Measurements from ENCODE around the gene LRRFIP1. TPM values are rescaled to one million over a fixed set of nuclear protein-coding genes. Genes with fewer than 3 reads are reported as not detected.

LRRFIP1 gene
- total and polyA plus RNA-seq, 4 experiments from 2014 or later: 88.0 to 198 (median 117) TPM

- H3K27ac ChIP-seq (ENCODE audit: low read depth, low read length): peak overlapping the region; percentile 92
- H3K9me3 Mint-ChIP-seq: peaks cover 0 to 2% (median 0%) of the 10 kb centered on the region in 8 donors
- ChIA-PET POLR2A (ENCODE audit: partially characterized antibody) (interaction anchor here (1.1 to 9.2 kb wide), 14 partner anchors 11 to 102 kb away, joined by 3 to 607 read pairs (median 15); no protein-coding TSS in a partner anchor), CTCF (ENCODE audit: partially characterized antibody) (interaction anchor here (0.8 to 11.4 kb wide), 20 partner anchors 10 to 592 kb away, joined by 3 to 434 read pairs (median 8); no protein-coding TSS in a partner anchor)
- peaks cover 37 to 53% (median 44%) of the 10 kb centered on the region in 4 donors for H3K4me1 Mint-ChIP-seq
- no peak for DNase-seq
- H3K27me3 ChIP-seq (ENCODE audit: insufficient read depth, low read length): no peaks in the 10 kb centered on the region
- H3K4me1 ChIP-seq (ENCODE audit: insufficient read depth, low read length): peaks cover 47% of the 10 kb centered on the region
- H3K9me3 ChIP-seq (ENCODE audit: control insufficient read depth in 1 of 2, low read length in 2 of 2): no peaks in the 10 kb centered on the region
- H3K36me3 ChIP-seq (ENCODE audit: insufficient read depth, low read length): no peaks in the 10 kb centered on the region
- peak overlapping the region; percentile 89 to 94 (median 92) for H3K4me3 Mint-ChIP-seq
- peak overlapping the region; percentile 12 to 56 for H3K4me3 ChIP-seq (ENCODE audit: low read length in 2 of 2)
- peaks cover 4% of the 10 kb centered on the region in 2 donors for H3K27me3 Mint-ChIP-seq
- peak overlapping the region; percentile 95 to 100 (median 100) for H3K27ac Mint-ChIP-seq
- intact Hi-C loops (cut with micrococcal nuclease): loop anchor here (1.0 to 10.0 kb wide), 9 partner anchors 20 to 591 kb away; partner anchors contain the start of genes ILKAP and UBE2F
- no peaks in the 10 kb centered on the region for H3K36me3 Mint-ChIP-seq
Observed at GRCh38 chr2:237672731-237673129, 45.3 kb downstream of the LRRFIP1 start.

- peak; percentile 87 to 99 (median 93) for DNase-seq
- peaks cover 0 to 1% of the 10 kb centered on the region in 2 donors for H3K27me3 Mint-ChIP-seq
- peak overlapping the region; percentile 92 for H3K27ac ChIP-seq (ENCODE audit: low read depth, low read length)
- H3K36me3 Mint-ChIP-seq: no peaks in the 10 kb centered on the region
- peak overlapping the region; percentile 89 to 94 (median 92) for H3K4me3 Mint-ChIP-seq
- peak overlapping the region; percentile 95 to 100 (median 100) for H3K27ac Mint-ChIP-seq
- H3K4me3 ChIP-seq (ENCODE audit: low read length in 2 of 2): peak overlapping the region; percentile 56 to 75
- H3K9me3 ChIP-seq (ENCODE audit: control insufficient read depth in 1 of 2, low read length in 2 of 2): no peaks in the 10 kb centered on the region
- H3K4me1 ChIP-seq (ENCODE audit: insufficient read depth, low read length): peaks cover 47% of the 10 kb centered on the region
- H3K9me3 Mint-ChIP-seq: peaks cover 0 to 2% (median 0%) of the 10 kb centered on the region in 8 donors
- peaks cover 37 to 53% (median 44%) of the 10 kb centered on the region in 4 donors for H3K4me1 Mint-ChIP-seq
- ChIA-PET CTCF (ENCODE audit: partially characterized antibody) (interaction anchor here (0.8 to 11.4 kb wide), 23 partner anchors 10 to 591 kb away, joined by 3 to 434 read pairs (median 5); no protein-coding TSS in a partner anchor), POLR2A (ENCODE audit: partially characterized antibody) (interaction anchor here (0.8 to 9.2 kb wide), 19 partner anchors 10 to 239 kb away, joined by 3 to 607 read pairs (median 5); no protein-coding TSS in a partner anchor)
- no peaks in the 10 kb centered on the region for H3K27me3 ChIP-seq (ENCODE audit: insufficient read depth, low read length)
- H3K36me3 ChIP-seq (ENCODE audit: insufficient read depth, low read length): no peaks in the 10 kb centered on the region
- intact Hi-C loops (cut with micrococcal nuclease): loop anchor here (1.0 to 10.0 kb wide), 9 partner anchors 19 to 590 kb away; partner anchors contain the start of genes ILKAP and UBE2F
Observed at GRCh38 chr2:237673130-237674001, 46.0 kb downstream of the LRRFIP1 start.

- peak; percentile 90 to 98 (median 94) for DNase-seq
- H3K27ac Mint-ChIP-seq: peak overlapping the region; percentile 95 to 100 (median 100)
Observed at GRCh38 chr2:237674731-237675276, 47.4 kb downstream of the LRRFIP1 start.

GRCh38 chr2:237675316-237675715 lies 47.9 kb downstream of the LRRFIP1 start:
- POLR2A ChIA-PET (ENCODE audit: partially characterized antibody): interaction anchor here (1.1 to 9.2 kb wide), 8 partner anchors 8 to 70 kb away, joined by 3 to 607 read pairs (median 38); no protein-coding TSS in a partner anchor
- peaks cover 47% of the 10 kb centered on the region for H3K4me1 ChIP-seq (ENCODE audit: insufficient read depth, low read length)
- intact Hi-C loops (cut with micrococcal nuclease): loop anchor here (1.0 to 10.0 kb wide), 2 partner anchors 12 to 241 kb away; no protein-coding TSS in a partner anchor

More at GRCh38 chr2:237674731-237675276, 47.4 kb downstream of the LRRFIP1 start:
- Mint-ChIP-seq H3K27me3 (peaks cover 0 to 1% of the 10 kb centered on the region in 2 donors), H3K4me1 (peaks cover 38 to 53% (median 47%) of the 10 kb centered on the region in 4 donors), H3K9me3 (peaks cover 0 to 2% (median 0%) of the 10 kb centered on the region in 8 donors), H3K36me3 (no peaks in the 10 kb centered on the region), H3K4me3 (peak overlapping the region; percentile 85 to 94 (median 92))
- H3K4me3 ChIP-seq (ENCODE audit: low read length in 2 of 2): peak overlapping the region; percentile 1 to 49
- H3K27ac ChIP-seq (ENCODE audit: low read depth, low read length): peak overlapping the region; percentile 92
- no peaks in the 10 kb centered on the region for H3K9me3 ChIP-seq (ENCODE audit: control insufficient read depth in 1 of 2, low read length in 2 of 2)
- CTCF ChIA-PET (ENCODE audit: partially characterized antibody): interaction anchor here (2.6 to 11.4 kb wide), 6 partner anchors 9 to 70 kb away, joined by 16 to 434 read pairs (median 108); no protein-coding TSS in a partner anchor
- peaks cover 47% of the 10 kb centered on the region for H3K4me1 ChIP-seq (ENCODE audit: insufficient read depth, low read length)
- H3K36me3 ChIP-seq (ENCODE audit: insufficient read depth, low read length): no peaks in the 10 kb centered on the region
- POLR2A ChIA-PET (ENCODE audit: partially characterized antibody): interaction anchor here (0.9 to 9.2 kb wide), 9 partner anchors 9 to 70 kb away, joined by 3 to 607 read pairs (median 27); no protein-coding TSS in a partner anchor
- intact Hi-C loops (cut with micrococcal nuclease): loop anchor here (1.0 to 10.0 kb wide), 5 partner anchors 12 to 527 kb away; partner anchors contain the start of genes ILKAP and UBE2F
- no peaks in the 10 kb centered on the region for H3K27me3 ChIP-seq (ENCODE audit: insufficient read depth, low read length)

GRCh38 chr2:237680702-237681478 lies 53.5 kb downstream of the LRRFIP1 start:
- Histone ChIP-seq H3K4me1 (ENCODE audit: insufficient read depth, low read length) (peaks cover 12% of the 10 kb centered on the region), H3K27ac (ENCODE audit: low read depth, low read length) (no peak overlapping the region), H3K36me3 (ENCODE audit: insufficient read depth, low read length) (no peaks in the 10 kb centered on the region), H3K9me3 (ENCODE audit: control insufficient read depth in 1 of 2, low read length in 2 of 2) (no peaks in the 10 kb centered on the region), H3K27me3 (ENCODE audit: insufficient read depth, low read length) (no peaks in the 10 kb centered on the region), H3K4me3 (ENCODE audit: low read length in 2 of 2) (no peak overlapping the region)
- Mint-ChIP-seq H3K27ac (peak overlapping the region in 2 of 7 donors; percentile 57 to 59), H3K4me3 (no peak overlapping the region), H3K36me3 (no peaks in the 10 kb centered on the region), H3K27me3 (no peaks in the 10 kb centered on the region), H3K9me3 (no peaks in the 10 kb centered on the region), H3K4me1 (peaks cover 18 to 36% (median 24%) of the 10 kb centered on the region in 4 donors)
- ChIA-PET POLR2A (ENCODE audit: partially characterized antibody) (interaction anchor here (1.4 to 2.1 kb wide), 2 partner anchors 10 to 12 kb away, joined by 5 to 11 read pairs; no protein-coding TSS in a partner anchor), CTCF (ENCODE audit: partially characterized antibody) (no interaction called here)
- DNase-seq: no peak
- intact Hi-C loops (cut with micrococcal nuclease): no loop called here

More at GRCh38 chr2:237675316-237675715, 47.9 kb downstream of the LRRFIP1 start:
- Histone ChIP-seq H3K27me3 (ENCODE audit: insufficient read depth, low read length) (no peaks in the 10 kb centered on the region), H3K4me3 (ENCODE audit: low read length in 2 of 2) (peak overlapping the region; percentile 1 to 49), H3K27ac (ENCODE audit: low read depth, low read length) (peak overlapping the region; percentile 92), H3K36me3 (ENCODE audit: insufficient read depth, low read length) (no peaks in the 10 kb centered on the region), H3K9me3 (ENCODE audit: control insufficient read depth in 1 of 2, low read length in 2 of 2) (no peaks in the 10 kb centered on the region)
- Mint-ChIP-seq H3K4me1 (peaks cover 38 to 53% (median 47%) of the 10 kb centered on the region in 4 donors), H3K36me3 (no peaks in the 10 kb centered on the region), H3K27me3 (peaks cover 0 to 1% of the 10 kb centered on the region in 2 donors), H3K4me3 (peak overlapping the region; percentile 85 to 94 (median 92)), H3K27ac (peak overlapping the region; percentile 95 to 100 (median 100)), H3K9me3 (peaks cover 0 to 2% (median 0%) of the 10 kb centered on the region in 8 donors)
- no peak for DNase-seq
- CTCF ChIA-PET (ENCODE audit: partially characterized antibody): interaction anchor here (4.0 to 11.4 kb wide), 5 partner anchors 9 to 69 kb away, joined by 34 to 434 read pairs (median 135); no protein-coding TSS in a partner anchor

GRCh38 chr2:237682151-237682550 lies 54.8 kb downstream of the LRRFIP1 start:
- Histone ChIP-seq H3K27ac (ENCODE audit: low read depth, low read length) (no peak overlapping the region), H3K27me3 (ENCODE audit: insufficient read depth, low read length) (no peaks in the 10 kb centered on the region), H3K4me3 (ENCODE audit: low read length in 2 of 2) (no peak overlapping the region), H3K36me3 (ENCODE audit: insufficient read depth, low read length) (no peaks in the 10 kb centered on the region), H3K4me1 (ENCODE audit: insufficient read depth, low read length) (peaks cover 16% of the 10 kb centered on the region), H3K9me3 (ENCODE audit: control insufficient read depth in 1 of 2, low read length in 2 of 2) (no peaks in the 10 kb centered on the region)
- peaks cover 19 to 37% (median 23%) of the 10 kb centered on the region in 4 donors for H3K4me1 Mint-ChIP-seq
- H3K27ac Mint-ChIP-seq: no peak overlapping the region
- CTCF ChIA-PET (ENCODE audit: partially characterized antibody): interaction anchor here (0.8 to 4.1 kb wide), 4 partner anchors 8 to 63 kb away, joined by 3 to 34 read pairs (median 3); no protein-coding TSS in a partner anchor
- no peak overlapping the region for H3K4me3 Mint-ChIP-seq
- POLR2A ChIA-PET (ENCODE audit: partially characterized antibody): interaction anchor here (0.9 to 4.5 kb wide), 4 partner anchors 8 to 18 kb away, joined by 3 to 48 read pairs (median 12); no protein-coding TSS in a partner anchor
- H3K27me3 Mint-ChIP-seq: no peaks in the 10 kb centered on the region
- intact Hi-C loops (cut with micrococcal nuclease): no loop called here
- H3K9me3 Mint-ChIP-seq: no peaks in the 10 kb centered on the region
- DNase-seq: no peak
- H3K36me3 Mint-ChIP-seq: no peaks in the 10 kb centered on the region

All from CD4-positive, alpha-beta memory T cell (primary cell).